ENCODE data around the gene EGFR.

DNA sequence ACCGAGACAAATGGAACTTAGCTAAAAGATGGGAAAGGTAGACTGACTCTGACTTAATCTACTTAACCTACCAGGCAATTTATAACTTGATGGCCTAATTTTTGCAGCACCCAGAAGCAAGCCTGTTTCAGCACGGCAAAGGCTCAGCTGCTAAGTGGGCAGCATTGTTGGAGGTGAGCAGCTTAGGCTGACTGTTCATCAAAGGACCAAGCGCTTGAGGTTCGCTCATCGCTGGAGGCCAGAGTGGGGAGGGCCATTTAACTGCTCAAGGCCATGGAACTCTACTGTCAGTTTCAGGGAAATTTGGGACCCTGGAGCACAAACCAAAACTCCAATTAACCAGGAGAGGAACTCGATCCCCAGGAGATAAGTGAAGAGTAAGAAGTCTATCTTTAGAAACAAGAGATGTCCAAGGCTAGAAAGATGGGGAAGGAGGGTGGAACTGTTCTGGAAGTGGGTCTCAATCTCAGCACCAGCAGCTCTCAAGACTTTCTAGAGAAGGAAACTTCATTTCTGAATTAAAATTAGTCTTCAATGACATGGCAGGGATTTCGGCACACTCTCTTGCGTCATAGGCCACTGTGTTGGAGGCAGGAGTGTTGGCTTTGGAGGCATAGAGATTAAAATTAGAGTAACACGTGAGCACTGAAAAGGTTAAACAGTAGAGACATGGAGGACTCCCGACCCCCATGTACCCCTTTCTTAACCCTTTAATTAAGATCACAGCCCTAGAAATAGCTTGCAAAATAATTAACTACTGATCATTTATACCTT is 43.1 kb downstream of the EGFR start:
- TF ChIP-seq CTCF (IDR thresholded peaks at IDR 0.05) (no peak), POLR2AphosphoS2 (conservative IDR thresholded peaks at IDR 0.05; ENCODE audit: low read length) (no peak), POLR2A (IDR thresholded peaks at IDR 0.05; ENCODE audit: low read length) (no peak), ZFP36 (IDR thresholded peaks at IDR 0.05; ENCODE audit: borderline replicate concordance, partially characterized antibody) (no peak), EP300 (IDR thresholded peaks at IDR 0.05) (no peak), ESRRA (IDR thresholded peaks at IDR 0.05; ENCODE audit: borderline replicate concordance, low read length) (no peak), RCOR1 (IDR thresholded peaks at IDR 0.05; ENCODE audit: low read depth, low read length) (no peak), CEBPB (IDR thresholded peaks at IDR 0.05) (peak; percentile 58 to 78; a peak in 3 of 4 replicates), REST (IDR thresholded peaks at IDR 0.05) (no peak), RAD21 (conservative IDR thresholded peaks at IDR 0.05 in 1 of 2, IDR thresholded peaks at IDR 0.05 in 1 of 2) (no peak), ZSCAN20 (CRISPR knock-in tag; IDR thresholded peaks at IDR 0.05) (no peak), MYC (IDR thresholded peaks at IDR 0.05; ENCODE audit: borderline replicate concordance, low read length) (no peak)
- TF ChIP-seq, protein P1, sequence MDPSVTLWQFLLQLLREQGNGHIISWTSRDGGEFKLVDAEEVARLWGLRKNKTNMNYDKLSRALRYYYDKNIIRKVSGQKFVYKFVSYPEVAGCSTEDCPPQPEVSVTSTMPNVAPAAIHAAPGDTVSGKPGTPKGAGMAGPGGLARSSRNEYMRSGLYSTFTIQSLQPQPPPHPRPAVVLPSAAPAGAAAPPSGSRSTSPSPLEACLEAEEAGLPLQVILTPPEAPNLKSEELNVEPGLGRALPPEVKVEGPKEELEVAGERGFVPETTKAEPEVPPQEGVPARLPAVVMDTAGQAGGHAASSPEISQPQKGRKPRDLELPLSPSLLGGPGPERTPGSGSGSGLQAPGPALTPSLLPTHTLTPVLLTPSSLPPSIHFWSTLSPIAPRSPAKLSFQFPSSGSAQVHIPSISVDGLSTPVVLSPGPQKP (IDR thresholded peaks at IDR 0.05; ENCODE audit: low read depth, low read length): no peak

Data from A549 (cell line).